ENCODE measurements around the gene SLCO2A1.

The SLCO2A1 gene

DNA sequence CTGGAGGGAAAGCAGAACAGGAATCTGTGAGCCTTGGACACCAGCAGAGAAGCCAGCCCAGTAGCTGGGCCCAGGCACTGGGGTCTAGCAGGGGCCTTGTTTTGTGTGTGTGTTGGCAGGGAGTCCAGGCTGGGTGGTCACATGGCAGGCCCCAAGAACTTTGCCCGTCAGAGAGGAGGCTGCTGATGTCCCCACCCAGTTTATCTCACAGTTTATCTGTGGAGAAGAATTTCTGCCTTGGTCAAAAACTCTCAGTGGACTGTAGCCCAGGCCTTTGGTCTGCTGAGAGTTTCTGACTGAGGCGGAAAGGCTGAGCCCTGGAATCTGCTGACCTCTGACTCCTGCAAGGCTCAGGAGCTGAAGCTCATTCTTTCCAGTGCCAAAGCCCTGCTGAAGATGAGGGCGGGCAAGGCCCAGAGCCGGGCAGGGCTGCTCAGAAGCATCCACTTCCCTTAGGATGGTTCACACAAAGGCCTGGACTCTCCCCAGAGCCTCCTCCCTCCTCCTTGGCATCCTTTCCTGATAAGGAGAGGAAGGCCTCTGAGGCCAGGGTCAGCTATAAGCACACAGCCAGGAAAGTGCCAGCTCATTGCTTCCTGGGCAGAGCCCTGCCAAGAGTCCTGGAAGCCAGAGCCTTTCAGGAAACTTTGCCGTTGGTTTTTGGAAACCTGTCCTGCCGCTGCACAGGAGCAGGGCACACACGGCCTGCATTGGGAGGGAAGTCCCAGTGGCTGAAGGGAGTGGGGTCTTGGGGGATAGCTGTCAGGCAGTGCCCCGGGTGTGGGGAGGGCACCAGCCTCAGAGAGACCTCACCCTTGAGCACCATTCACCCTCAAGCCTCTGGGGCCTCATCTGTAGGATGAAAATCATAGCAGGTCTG is 37.2 kb upstream of the SLCO2A1 start:
- DNase-seq (no peak), ATAC-seq (peak; percentile 27)
- Mint-ChIP-seq H3K4me3 (no peak overlapping the region), H3K9me3 (no peaks in the 10 kb centered on the region), H3K27me3 (no peaks in the 10 kb centered on the region), H3K4me1 (no peaks in the 10 kb centered on the region), H3K27ac (no peak overlapping the region)

DNA sequence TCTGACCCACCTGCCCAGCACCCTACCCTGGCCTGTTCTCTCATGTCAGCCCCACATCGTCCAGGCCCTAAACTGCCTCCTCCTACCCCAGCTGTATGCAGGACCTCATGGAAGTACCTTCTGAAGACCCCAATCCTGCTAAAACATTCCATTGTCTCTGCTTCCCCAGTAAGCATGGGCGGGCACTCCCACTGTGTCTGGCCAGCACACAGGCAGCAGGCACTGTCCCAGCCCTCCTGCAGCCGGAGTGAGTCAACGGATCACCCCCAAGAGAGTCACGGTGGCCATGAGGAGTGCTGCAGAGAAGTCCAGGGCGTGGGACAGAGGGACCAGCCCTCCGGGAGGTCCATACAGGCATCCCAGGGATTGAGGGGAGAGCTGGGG is 36.4 kb upstream of the SLCO2A1 start:
- ATAC-seq (peak; percentile 9), DNase-seq (no peak)
- no peaks in the 10 kb centered on the region for H3K9me3 Mint-ChIP-seq
- H3K4me3 Mint-ChIP-seq: no peak overlapping the region
- H3K27me3 Mint-ChIP-seq: no peaks in the 10 kb centered on the region
- no peak overlapping the region for H3K27ac Mint-ChIP-seq
- no peaks in the 10 kb centered on the region for H3K4me1 Mint-ChIP-seq

DNA sequence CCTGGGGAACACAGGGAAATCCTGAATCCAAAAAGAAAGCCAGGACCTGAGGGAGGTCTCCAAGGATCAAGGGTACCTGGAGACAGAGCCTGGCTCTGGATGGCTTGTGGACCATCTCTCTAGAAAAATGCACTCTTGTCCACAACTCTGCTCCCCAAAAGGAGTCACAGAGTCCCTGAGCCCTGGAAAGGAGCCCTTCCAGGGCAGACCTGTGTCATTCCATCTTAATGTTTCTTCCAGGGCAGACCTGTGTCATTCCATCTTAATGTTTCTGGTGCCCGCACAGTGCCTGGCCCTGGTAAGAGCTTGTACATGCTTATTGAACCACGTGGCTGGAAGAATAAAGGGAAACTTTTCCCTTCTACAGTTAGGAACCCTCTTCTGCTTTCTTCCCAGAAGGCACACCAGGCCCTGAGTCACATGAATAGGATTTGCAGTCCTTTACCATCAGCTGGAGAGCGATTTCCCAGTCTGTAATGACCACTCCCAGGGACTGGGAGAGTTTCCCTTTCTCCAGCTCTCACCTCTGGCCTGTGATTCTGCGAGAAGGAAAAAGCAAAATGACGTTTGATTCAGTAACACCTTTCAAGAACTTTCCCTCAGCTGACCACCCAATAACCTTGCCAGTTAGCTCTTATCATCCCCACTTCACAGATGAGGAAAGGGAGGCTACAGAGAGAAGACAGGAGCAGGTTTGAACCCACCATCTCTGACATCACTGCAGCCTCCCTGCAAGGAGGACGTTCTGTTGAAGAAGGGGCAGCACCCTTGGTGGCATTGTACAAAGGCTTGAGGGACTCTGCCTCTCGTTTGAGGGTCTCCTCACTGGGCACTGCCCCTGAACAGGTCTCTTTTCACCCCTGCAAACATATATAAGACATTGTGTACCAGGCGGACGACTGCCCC is 35.8 kb upstream of the SLCO2A1 start:
- no peaks in the 10 kb centered on the region for H3K9me3 Mint-ChIP-seq
- H3K27ac Mint-ChIP-seq: no peak overlapping the region
- no peak overlapping the region for H3K4me3 Mint-ChIP-seq
- no peaks in the 10 kb centered on the region for H3K27me3 Mint-ChIP-seq
- no peak for DNase-seq
- ATAC-seq: no peak
- no peaks in the 10 kb centered on the region for H3K4me1 Mint-ChIP-seq

DNA sequence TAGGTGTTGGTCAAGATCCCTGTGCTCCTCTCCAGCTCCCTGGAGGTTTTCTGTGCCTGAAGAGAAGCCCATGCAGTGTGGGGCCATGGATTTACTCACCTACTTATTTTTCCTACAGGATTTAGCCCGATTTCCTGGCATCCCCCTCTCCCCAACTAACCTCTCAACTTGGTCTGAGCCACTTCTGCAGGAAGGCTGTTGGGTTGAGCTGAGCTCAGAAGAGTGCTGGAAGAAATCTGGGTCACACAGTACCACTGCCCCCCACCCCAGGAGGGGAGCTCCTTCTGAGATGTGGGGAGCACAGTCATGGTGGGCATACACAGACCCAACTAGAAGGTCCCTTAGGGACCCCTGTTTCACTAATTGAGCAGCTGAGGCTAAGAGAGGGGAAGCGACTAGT is 34.4 kb upstream of the SLCO2A1 start:
- no peak overlapping the region for H3K27ac Mint-ChIP-seq
- DNase-seq (no peak), ATAC-seq (no peak)
- no peaks in the 10 kb centered on the region for H3K4me1 Mint-ChIP-seq
- no peak overlapping the region for H3K4me3 Mint-ChIP-seq
- H3K27me3 Mint-ChIP-seq: no peaks in the 10 kb centered on the region
- H3K9me3 Mint-ChIP-seq: no peaks in the 10 kb centered on the region

DNA sequence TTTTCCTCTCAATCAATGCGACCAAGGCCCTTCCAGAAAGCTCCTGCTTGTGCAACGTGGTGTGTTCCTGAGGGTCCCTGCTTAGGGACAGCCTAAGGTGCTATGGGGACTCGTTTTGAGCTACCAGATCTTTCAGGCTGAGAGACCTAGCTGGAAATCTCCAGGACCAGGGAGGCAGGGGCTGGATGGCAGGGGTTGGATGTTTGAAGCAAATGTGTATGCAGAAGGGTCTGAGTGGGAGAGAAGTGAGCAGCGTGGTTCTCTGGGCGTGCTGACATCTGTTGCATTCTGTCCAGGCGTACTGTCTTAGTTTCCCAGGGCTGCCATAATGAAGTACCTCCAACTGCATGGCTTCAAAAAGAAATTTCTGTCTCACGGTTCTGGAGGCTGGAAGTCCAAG is 31.7 kb upstream of the SLCO2A1 start:
- ATAC-seq (no peak), DNase-seq (no peak)
- Mint-ChIP-seq H3K4me1 (no peaks in the 10 kb centered on the region), H3K4me3 (no peak overlapping the region), H3K27me3 (no peaks in the 10 kb centered on the region), H3K9me3 (no peaks in the 10 kb centered on the region), H3K27ac (no peak overlapping the region)

DNA sequence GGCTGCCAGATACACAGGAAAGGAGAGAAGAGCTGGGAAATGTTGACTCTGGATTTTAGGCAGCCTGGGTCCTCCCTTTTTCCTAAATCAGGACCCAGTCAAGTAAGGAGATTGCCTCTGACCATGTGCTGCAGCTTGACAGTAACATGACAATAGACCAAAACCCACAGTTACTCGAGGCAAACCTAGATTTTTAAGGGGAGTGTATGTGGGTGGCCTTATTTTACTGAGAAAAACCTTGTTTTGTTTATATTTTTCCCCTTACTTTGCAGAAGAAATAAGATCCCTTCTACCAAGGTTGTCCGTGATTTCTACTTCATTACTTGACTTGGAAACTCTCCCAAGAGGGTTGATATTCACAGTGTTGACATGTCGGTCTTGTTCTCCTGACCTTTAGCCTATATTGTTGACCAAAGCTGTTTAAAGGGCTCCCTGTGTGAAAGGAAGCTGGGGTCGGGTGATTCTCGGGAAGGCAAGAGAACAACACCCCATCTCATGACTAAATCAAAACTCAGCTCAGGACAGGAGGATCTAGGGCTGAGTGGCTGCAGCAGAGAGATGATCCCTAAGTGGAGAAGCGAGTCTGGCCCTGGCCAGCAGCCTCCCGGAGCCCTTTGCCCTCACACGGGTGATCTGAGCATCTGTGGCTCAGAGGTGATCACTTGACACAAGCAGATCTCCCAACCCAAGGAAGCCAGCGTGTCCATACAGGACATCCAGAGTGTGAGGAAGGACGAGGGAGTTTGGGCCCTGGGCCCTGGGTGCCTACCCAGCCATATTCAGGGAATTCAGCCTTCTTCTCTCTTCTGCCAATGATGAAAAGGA is 31.0 kb upstream of the SLCO2A1 start:
- no peak for ATAC-seq
- no peak for DNase-seq

DNA sequence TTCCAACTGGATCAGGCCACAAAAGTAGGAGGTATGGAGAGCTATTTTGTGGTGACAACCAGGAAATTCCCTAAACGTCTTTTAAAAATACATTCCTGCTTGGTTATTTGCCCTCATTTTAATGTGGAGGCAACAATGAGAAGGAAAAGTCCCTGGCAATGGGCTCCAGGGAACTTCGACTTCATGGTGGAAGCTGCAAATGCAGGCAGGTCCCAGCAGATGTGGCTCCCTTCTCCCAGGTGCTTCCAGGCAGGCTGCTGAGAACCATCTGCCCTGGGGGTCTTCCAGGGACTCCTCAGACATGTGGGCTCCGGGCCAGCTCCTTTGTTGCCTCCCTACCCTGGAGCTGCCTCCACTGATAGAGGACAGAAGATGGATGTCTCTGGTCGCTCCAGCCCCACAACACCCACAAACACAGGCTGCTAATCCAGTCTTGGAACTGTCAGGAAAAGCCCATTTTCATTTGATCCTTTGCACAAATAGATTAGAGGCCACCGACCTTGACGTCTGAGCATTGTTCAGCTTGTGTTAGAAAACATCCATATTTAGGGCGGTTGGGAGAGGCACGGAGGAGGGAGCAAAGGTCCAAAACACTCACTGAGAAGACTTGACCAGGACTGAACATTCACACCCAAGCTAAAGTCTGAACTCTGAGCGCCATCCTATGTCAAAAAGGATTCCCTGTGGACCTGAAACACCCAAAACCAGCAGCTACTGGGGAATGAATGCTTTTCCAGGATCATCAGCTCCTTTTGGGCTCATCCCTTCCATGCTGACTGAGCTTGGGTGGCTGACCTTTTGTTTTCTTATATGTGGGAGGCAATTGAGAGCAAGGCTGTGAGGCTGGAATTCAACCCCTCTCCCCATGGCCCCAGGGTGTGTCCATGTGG is 30.2 kb upstream of the SLCO2A1 start:
- H3K9me3 Mint-ChIP-seq: no peaks in the 10 kb centered on the region
- no peak overlapping the region for H3K4me3 Mint-ChIP-seq
- no peak for ATAC-seq
- H3K27me3 Mint-ChIP-seq: no peaks in the 10 kb centered on the region
- no peak overlapping the region for H3K27ac Mint-ChIP-seq
- no peak for DNase-seq
- peaks cover 2% of the 10 kb centered on the region for H3K4me1 Mint-ChIP-seq

More for the DNA sequence above, 31.0 kb upstream of the SLCO2A1 start:
- H3K4me3 Mint-ChIP-seq: no peak overlapping the region
- no peaks in the 10 kb centered on the region for H3K9me3 Mint-ChIP-seq
- no peaks in the 10 kb centered on the region for H3K27me3 Mint-ChIP-seq
- no peaks in the 10 kb centered on the region for H3K4me1 Mint-ChIP-seq
- no peak overlapping the region for H3K27ac Mint-ChIP-seq

DNA sequence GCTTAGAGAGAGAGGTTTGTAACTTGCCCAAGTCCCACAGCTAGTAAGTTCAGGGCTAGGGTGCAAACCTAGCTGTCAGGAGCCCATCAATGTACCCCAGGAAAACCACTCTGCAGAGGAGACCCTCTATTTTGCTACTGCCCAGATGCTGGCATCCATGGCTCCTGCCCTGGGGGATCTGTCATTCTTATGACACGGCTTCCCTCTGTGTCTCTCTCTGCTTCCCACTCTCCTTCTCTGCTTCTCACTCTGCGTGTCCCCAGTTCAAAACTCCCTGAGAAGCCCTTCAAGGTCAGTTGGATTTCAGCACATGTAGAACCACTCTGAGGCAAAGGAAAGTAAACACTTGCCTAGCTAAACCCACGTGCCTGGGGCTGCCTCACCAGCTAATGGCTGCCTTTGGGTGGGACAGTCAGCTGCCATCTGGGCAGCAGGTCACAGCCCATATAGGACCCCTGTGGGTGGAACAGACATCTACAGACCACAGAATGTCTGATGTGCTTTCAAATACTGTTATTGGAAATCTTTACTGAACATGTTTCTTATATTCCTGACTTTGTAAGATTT is 29.4 kb upstream of the SLCO2A1 start:
- H3K27me3 Mint-ChIP-seq: no peaks in the 10 kb centered on the region
- DNase-seq: no peak
- peaks cover 5% of the 10 kb centered on the region for H3K4me1 Mint-ChIP-seq
- no peak for ATAC-seq
- no peaks in the 10 kb centered on the region for H3K9me3 Mint-ChIP-seq
- no peak overlapping the region for H3K27ac Mint-ChIP-seq
- no peak overlapping the region for H3K4me3 Mint-ChIP-seq

DNA sequence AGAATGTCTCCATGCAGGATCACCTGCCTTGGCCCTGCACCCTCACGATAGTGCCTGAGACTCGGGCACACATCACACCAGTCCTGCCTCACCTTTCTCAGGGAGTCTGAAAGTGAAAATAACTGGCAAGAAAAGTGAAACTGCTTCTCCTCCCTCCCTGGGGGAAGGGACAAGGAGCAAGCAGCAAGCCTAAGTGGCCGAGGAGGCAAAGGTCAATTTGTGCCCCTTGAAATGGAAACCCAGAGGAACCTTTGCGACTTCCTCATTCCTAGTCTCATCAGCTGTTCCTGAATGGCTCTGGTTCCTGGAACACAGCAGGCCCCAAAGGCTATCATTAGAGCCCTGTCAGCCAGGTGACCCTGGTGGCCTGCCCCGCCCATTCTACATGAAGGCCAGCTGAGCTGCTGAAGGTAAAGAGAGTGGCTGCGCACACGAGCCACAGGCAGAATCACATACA is 28.0 kb upstream of the SLCO2A1 start:
- no peak for ATAC-seq
- Mint-ChIP-seq H3K27me3 (no peaks in the 10 kb centered on the region), H3K4me3 (no peak overlapping the region), H3K9me3 (no peaks in the 10 kb centered on the region), H3K4me1 (peaks cover 5% of the 10 kb centered on the region), H3K27ac (no peak overlapping the region)
- DNase-seq: no peak

DNA sequence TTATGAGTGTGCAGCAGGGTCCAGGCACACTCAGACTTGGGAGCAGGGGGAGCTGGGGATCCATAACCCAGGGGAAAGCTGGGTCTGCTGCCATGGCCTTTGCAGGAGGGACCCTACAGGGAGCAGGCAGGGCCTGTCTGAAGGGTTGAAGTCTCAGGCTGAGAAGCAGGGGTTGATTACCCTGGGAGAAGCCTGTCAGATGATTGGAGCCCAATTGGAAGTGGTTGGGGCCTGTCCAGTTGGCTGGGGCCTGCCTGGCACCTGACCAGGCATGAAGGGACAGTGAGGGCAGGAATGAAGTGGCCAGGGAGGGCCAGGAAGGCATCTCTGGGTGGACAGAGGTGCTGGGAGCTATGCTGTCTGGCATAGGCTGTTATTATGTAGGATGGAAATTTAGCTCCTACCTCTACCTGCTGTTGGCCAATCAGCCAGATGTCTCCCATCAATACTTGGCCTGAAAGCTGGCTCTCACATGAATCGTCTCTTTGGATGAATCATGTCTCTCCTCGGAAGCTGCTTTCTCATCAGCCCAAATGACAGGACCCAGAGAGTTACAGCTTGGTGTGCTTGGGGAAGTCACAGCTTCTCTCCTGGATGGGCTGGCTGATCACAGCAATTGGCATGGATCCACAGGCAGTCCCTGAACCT is 27.4 kb upstream of the SLCO2A1 start:
- Mint-ChIP-seq H3K9me3 (no peaks in the 10 kb centered on the region), H3K27ac (no peak overlapping the region), H3K4me3 (no peak overlapping the region), H3K27me3 (no peaks in the 10 kb centered on the region), H3K4me1 (peaks cover 5% of the 10 kb centered on the region)
- DNase-seq (no peak), ATAC-seq (no peak)

DNA sequence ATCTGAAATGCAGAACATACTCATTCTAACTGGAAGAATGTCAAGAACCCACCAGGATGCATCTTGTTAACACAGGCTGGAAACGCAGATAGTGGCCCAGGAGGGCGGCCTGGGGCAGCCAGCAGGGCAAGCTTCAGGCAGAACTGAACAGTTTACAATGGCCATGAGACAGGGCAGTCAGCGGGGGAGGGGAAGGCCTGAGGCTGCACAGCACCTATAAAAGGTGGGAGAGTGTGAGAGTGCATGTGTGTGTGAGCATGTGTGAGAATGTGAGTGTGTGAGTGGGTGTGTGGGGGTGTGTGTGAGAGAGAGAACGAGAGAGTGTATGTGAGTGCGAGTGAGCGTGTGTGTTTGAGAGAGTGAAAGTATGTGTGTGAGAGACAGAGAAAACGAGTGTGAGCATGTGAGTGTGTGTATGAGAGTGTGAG is 26.8 kb upstream of the SLCO2A1 start:
- Mint-ChIP-seq H3K9me3 (no peaks in the 10 kb centered on the region), H3K27me3 (no peaks in the 10 kb centered on the region), H3K27ac (no peak overlapping the region), H3K4me3 (no peak overlapping the region), H3K4me1 (peaks cover 5% of the 10 kb centered on the region)
- ATAC-seq: no peak
- no peak for DNase-seq

DNA sequence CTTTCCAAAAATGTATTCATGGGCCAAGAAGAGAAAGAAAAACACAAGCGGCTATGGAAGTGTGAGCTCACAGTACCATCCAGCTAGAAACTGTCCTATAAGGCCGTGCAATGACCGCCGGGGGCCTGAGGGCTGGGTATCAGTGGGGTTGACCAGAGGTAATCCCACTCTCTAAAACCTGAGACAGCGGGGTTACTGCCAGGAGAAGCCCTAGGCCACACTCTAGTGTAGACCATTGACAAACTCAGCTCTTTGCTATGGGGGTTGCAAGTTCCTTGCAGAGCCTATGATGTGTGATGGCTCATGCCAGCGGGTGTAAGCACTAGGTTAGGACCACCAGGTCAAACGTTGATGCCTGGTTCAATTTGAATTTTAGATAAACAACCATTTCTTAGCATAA is 25.9 kb upstream of the SLCO2A1 start:
- H3K4me1 Mint-ChIP-seq: peaks cover 5% of the 10 kb centered on the region
- H3K27ac Mint-ChIP-seq: no peak overlapping the region

DNA sequence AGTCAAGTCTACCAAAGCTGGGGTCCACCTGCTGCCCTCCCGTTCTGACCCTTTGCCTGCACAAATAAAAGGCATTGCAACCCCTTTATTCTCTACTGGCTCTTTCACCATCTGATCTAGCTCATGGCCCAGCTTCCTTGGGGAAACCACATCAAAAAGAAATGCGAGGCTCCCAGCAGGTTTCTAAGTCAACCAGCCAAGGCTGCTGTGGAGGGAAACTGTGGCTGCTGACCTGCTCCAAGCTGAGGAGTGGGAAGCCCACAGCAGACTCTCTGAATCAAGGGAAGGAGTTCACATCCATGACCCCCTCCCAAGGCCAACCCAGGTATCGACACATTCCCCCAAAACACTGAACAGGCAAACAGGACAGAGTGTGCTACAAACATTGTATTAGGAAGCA is 25.2 kb upstream of the SLCO2A1 start:
- DNase-seq: no peak
- Mint-ChIP-seq H3K27me3 (peaks cover 3% of the 10 kb centered on the region), H3K4me3 (no peak overlapping the region), H3K27ac (no peak overlapping the region), H3K9me3 (no peaks in the 10 kb centered on the region), H3K4me1 (peaks cover 5% of the 10 kb centered on the region)
- ATAC-seq: no peak

More for the DNA sequence above, 25.9 kb upstream of the SLCO2A1 start:
- ATAC-seq (no peak), DNase-seq (no peak)
- Mint-ChIP-seq H3K4me3 (no peak overlapping the region), H3K27me3 (no peaks in the 10 kb centered on the region), H3K9me3 (no peaks in the 10 kb centered on the region)

DNA sequence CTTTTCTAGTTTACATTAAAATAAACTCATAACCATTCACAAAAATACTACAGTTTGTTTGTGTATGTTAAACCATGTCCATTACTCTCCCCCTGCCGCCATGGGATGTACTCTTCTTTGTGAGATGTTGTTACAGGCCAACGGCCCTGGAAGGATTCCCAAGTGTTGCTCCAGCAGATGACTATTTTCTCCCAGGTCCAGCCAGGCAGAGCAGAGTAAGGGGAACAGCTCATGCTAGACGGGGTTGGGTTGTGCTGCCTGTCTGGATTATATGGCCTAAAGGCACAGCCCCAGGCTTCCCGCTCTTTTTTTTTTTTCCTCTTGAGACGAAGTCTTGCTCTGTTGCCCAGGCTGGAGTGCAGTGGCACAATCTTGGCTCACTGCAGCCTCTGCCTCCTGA is 24.5 kb upstream of the SLCO2A1 start:
- ATAC-seq (no peak), DNase-seq (no peak)
- H3K27ac Mint-ChIP-seq: no peak overlapping the region

More for the DNA sequence above, 24.5 kb upstream of the SLCO2A1 start:
- Mint-ChIP-seq H3K9me3 (no peaks in the 10 kb centered on the region), H3K27me3 (peaks cover 8% of the 10 kb centered on the region), H3K4me1 (peaks cover 5% of the 10 kb centered on the region), H3K4me3 (no peak overlapping the region)

Measured in stimulated activated naive CD8-positive, alpha-beta T cell treated with anti-CD3 and anti-CD28 coated beads, Interleukin-15, amount 100 ng/mL, for 72 hours (primary cell).